Lower lobe of right lung (tissue), 2 donors: ENCODE results near the gene DCTN1. TPM values are rescaled to one million over a fixed set of nuclear protein-coding genes. Genes with fewer than 3 reads are reported as not detected.

ENCODE experiments used
- ATAC-seq, 2 donors: fragments of 200-7000 bp; cut with Tn5 transposase; one replicate each; pipeline ENCODE4 v1.9.1; 2020 to 2022; ENCODE audit warnings: mild to moderate bottlenecking in 2 of 2, moderate library complexity in 2 of 2
- DNase-seq: peaks from one replicate; pipeline ENCODE4 v3.0.0-alpha.2; 2020
- H3K27ac ChIP-seq: fragments of 200-600 bp; one replicate; pipeline ENCODE4 v1.8.0; 2022
- H3K27me3 ChIP-seq: fragments of 200-600 bp; one replicate; pipeline ENCODE4 v1.8.0; 2022; ENCODE audit warnings: low read depth
- H3K36me3 ChIP-seq: fragments of 200-600 bp; one replicate; pipeline ENCODE4 v1.8.0; 2022; ENCODE audit warnings: mild to moderate bottlenecking
- H3K4me1 ChIP-seq: fragments of 200-600 bp; one replicate; pipeline ENCODE4 v1.8.0; 2022
- H3K4me3 ChIP-seq: fragments of 200-600 bp; one replicate; pipeline ENCODE4 v1.8.0; 2022; ENCODE audit warnings: mild to moderate bottlenecking
- H3K9me3 ChIP-seq: fragments of 200-600 bp; one replicate; pipeline ENCODE4 v1.8.0; 2022
- CTCF ChIP-seq: fragments of 200-600 bp; IDR thresholded peaks from one replicate; pipeline ENCODE4 v1.8.0; 2022; ENCODE audit warnings: antibody characterized with exemption, mild to moderate bottlenecking
- intact Hi-C: fragments of 100-400 bp; cut with DNase I; formaldehyde crosslinking; loops from one replicate; pipeline ENCODE4 v1.11.0; 2022
- total RNA-seq: library from RNA; stranded (reverse); fragmentation: NEBNext Ultra II Directional; extraction: Animal tissue kit (Norgen Biotek cat#: 25700); gene quantifications from one replicate; pipeline ENCODE4 v1.2.1, GENCODE V29; 2021
- donor health status: DM: no; HTN: yes; CAD: no; lungs with severe emphysema.

Gene DCTN1
- total RNA-seq, 1 donor from 2014 or later: 142 TPM

DNA sequence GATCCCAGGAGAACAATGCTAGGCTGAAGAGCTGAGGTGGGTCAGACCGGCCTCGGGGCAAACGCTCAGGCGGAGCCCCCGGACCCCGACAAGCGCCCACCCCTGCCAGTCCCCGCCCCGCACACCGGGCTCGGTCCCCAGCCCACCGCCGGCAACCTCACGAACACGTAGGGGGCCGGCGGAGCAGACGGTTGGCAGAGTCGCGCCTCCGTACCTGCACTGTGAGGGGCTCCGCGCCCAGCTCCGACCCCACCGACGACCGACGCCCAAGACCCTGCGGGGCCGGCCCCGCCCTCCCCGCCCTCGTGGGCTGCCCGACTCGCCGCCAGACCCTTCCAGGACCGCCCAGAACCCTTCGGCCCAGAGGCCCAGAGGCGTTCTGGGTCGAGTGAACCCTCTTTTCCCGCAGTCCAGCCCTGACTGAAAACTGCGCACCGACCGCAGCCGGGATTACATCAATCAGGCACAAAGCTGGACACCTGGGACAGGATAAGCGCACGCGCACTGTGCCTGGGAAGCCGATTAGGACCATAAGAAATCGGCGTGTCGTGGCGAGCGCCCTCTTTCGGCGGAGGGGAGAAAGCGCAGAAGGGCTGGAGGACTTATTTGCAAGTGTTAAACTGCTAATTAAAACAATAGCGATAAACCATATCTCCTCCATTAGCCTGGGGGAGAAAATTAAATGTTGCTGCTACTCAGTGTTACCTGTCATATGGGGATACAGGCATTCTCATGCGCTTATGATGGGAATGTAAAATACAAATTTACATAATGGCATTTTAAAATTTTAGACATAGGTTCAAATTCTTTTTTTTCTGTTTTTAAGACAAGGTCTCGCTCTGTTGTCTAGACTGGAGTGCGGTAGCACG is 11.7 kb upstream of the DCTN1 start:
- intact Hi-C loops: no loop called here
- H3K27me3 ChIP-seq: no peaks in the 10 kb centered on the region
- DNase-seq (peak; percentile 95), ATAC-seq (peak; percentile 95 to 96)
- peak overlapping the region; percentile 93 for H3K27ac ChIP-seq
- H3K36me3 ChIP-seq: no peaks in the 10 kb centered on the region
- no peaks in the 10 kb centered on the region for H3K9me3 ChIP-seq
- peaks cover 35% of the 10 kb centered on the region for H3K4me1 ChIP-seq
- peak overlapping the region; percentile 82 for H3K4me3 ChIP-seq
- TF ChIP-seq CTCF: peak; percentile 97

- H3K27me3 ChIP-seq: no peaks in the 10 kb centered on the region
- no peaks in the 10 kb centered on the region for H3K36me3 ChIP-seq
- peaks cover 35% of the 10 kb centered on the region for H3K4me1 ChIP-seq
- intact Hi-C loops: no loop called here
- TF ChIP-seq CTCF: no peak
- H3K27ac ChIP-seq: peak overlapping the region; percentile 93
- no peaks in the 10 kb centered on the region for H3K9me3 ChIP-seq
- DNase-seq (no peak), ATAC-seq (peak in 1 of 2 donors; percentile 64)
- H3K4me3 ChIP-seq: peak overlapping the region; percentile 82
Measured at GRCh38 chr2:74391209-74391579, 11.1 kb upstream of the DCTN1 start.

GRCh38 chr2:74390606-74391005 is 10.5 kb upstream of the DCTN1 start:
- Histone ChIP-seq H3K36me3 (peaks cover under 1% of the 10 kb centered on the region), H3K4me3 (peak overlapping the region; percentile 82), H3K27me3 (no peaks in the 10 kb centered on the region), H3K9me3 (no peaks in the 10 kb centered on the region), H3K4me1 (peaks cover 36% of the 10 kb centered on the region), H3K27ac (no peak overlapping the region)
- intact Hi-C loops: no loop called here
- no peak for DNase-seq
- no peak for TF ChIP-seq CTCF
- ATAC-seq: no peak

DNA sequence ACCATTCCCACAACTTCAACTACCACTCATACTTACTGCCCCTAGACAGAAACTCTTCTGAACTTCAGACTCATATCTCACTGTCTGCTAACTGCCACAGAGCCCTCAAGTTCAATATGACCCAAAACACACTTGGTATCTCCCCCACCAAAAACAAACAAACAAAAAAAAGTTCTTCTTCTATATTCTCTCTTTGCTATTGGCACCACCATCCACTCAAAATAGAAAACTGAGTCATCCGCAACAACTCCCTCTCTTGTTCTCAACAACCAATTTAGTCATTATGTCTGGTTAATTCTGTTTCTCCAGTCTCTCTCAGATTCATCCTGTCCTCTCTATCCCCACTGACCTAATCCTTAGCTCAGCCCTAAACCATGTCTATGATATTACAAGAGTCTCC is 7.2 kb upstream of the DCTN1 start:
- no peak for TF ChIP-seq CTCF
- intact Hi-C loops: no loop called here
- Histone ChIP-seq H3K27me3 (no peaks in the 10 kb centered on the region), H3K4me3 (no peak overlapping the region), H3K36me3 (peaks cover 9% of the 10 kb centered on the region), H3K9me3 (no peaks in the 10 kb centered on the region), H3K27ac (no peak overlapping the region), H3K4me1 (peaks cover 67% of the 10 kb centered on the region)
- no peak for ATAC-seq
- DNase-seq: no peak

DNA sequence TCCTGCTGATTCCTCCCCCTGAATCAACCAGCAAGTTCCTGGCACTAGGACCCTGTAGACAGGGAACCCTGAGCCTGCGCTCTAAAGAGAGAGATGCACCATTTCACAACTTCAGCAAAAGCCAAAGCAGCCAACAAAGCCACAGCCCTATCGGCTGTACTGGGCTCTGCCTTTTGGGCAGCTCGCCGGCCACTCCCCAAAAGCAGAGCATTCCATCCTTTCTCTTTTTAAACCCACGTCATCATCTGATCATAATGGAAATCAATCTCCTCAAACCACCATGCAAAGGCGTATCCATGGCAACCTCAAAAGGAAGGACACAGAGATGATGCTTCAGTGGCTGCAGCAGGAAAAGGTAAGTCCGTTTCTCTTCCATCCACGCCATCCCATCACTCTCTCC is 5.3 kb upstream of the DCTN1 start:
- intact Hi-C loops: no loop called here
- ATAC-seq (peak; percentile 5 to 31), DNase-seq (no peak)
- Histone ChIP-seq H3K9me3 (no peaks in the 10 kb centered on the region), H3K4me3 (no peak overlapping the region), H3K36me3 (peaks cover 9% of the 10 kb centered on the region), H3K27me3 (no peaks in the 10 kb centered on the region), H3K4me1 (peaks cover 74% of the 10 kb centered on the region), H3K27ac (no peak overlapping the region)
- TF ChIP-seq CTCF: no peak
